GM20431 (cell line): ENCODE measurements around the gene BTLA.
"Not testable (repeated sequence)": the region's sequence is repeated elsewhere in the genome, so short reads cannot be mapped to it uniquely, and the experiment has no call there.

Experiments
- in situ Hi-C: fragments of 300-500 bp; cut with MseI, MboI; formaldehyde crosslinking; loops from one replicate; pipeline ENCODE4 v1.15.0; 2020; ENCODE audit warnings: low sequenced_read_pairs; ENCODE audit not compliant: unreplicated experiment

The BTLA gene

GRCh38 chr3:112460519-112461195 is 38.6 kb downstream of the BTLA start:
- in situ Hi-C loops, result no loop called here

GRCh38 chr3:112459750-112460149 is 39.5 kb downstream of the BTLA start:
- in situ Hi-C loops, result no loop called here

GRCh38 chr3:112456147-112456546 is 43.1 kb downstream of the BTLA start:
- in situ Hi-C loops, result no loop called here

DNA sequence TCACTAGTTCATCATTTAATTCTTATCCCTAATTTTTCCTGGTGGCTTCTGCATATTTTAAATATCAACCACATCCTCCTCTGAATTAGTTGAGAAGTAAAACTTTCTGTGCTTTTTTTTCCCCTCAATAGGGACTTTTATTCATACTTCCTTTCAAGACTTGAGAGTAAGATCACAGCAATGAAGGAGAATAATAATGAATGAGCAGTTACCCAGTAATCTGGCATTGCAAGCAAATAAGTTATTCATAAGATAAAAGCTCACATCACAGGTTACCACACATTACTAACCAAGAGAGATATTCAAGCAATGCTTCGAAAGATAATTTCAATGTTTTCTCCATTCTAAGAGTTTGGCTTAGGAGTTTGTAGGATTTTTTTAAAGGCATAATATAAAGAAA is 50.3 kb downstream of the BTLA start:
- in situ Hi-C loops, result no loop called here

DNA sequence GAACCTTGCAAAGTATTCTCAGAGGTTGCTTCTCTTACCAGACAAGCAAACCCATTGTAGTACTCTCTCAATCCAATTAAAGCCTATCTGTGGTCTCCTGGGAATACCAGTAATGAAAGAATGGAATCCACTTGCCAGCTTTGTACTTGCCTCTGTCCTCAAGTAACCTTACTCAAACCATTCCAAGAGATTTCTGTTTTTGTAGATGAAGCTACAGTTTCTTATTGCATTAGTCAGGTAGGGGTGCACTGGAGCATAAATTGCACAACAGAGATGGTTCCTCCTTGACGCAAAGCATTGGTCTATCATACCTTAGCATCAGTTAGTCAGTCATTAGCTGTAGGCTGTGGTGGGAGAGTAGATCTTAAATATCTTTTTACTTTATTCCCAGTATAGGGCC is 52.9 kb downstream of the BTLA start:
- in situ Hi-C loops, result no loop called here

- in situ Hi-C loops, result no loop called here
Observed at GRCh38 chr3:112445839-112446238, 53.4 kb downstream of the BTLA start.

- in situ Hi-C loops, result no loop called here
Observed at GRCh38 chr3:112437146-112438022, 61.9 kb downstream of the BTLA start.

DNA sequence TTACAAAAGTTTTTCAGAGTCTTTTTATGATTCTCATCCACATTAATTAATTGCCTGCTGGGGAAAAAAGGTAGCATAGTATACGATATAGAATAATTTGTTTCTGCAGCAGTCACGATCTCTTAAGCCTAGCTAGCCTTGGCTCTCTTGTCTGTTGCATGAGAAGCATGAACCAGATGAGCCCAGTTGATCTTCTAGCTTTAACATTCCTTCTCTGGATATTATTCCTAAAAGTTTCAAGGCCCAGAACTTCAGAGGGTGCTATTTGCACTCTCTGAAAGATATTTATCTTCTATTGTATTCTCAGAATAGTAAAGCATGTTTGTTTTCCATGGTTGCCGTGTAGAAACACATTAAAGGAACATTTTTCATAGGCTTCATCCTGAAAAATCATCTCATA is 69.3 kb downstream of the BTLA start:
- in situ Hi-C loops, result no loop called here

GRCh38 chr3:112427123-112427522 is 72.1 kb downstream of the BTLA start:
- in situ Hi-C loops, result no loop called here

- in situ Hi-C loops, result no loop called here
Observed at GRCh38 chr3:112425858-112426750, 73.2 kb downstream of the BTLA start.

DNA sequence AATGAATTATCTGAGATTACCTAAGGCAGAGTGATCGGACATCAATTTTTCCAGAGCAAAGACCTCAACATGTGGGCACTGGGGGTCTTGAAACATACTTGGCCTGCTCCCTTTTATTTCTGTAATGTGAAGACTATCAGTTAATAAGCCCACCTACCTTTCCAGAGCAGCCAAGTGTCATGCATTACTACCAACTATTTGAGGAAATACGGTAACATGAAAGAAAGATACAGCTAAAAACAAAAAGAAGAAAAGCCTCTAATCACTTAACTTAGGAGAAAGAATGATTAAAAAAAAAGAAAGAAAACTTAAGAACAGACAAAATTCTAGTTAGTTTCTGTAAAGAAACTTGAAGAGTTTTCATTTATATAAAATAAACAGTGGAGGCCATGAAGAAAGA is 73.9 kb downstream of the BTLA start:
- in situ Hi-C loops, result no loop called here

- in situ Hi-C loops, result no loop called here
Observed at GRCh38 chr3:112424394-112424793, 74.9 kb downstream of the BTLA start.

- in situ Hi-C loops, result not testable (repeated sequence)
Observed at GRCh38 chr3:112422921-112423320, 76.4 kb downstream of the BTLA start.

DNA sequence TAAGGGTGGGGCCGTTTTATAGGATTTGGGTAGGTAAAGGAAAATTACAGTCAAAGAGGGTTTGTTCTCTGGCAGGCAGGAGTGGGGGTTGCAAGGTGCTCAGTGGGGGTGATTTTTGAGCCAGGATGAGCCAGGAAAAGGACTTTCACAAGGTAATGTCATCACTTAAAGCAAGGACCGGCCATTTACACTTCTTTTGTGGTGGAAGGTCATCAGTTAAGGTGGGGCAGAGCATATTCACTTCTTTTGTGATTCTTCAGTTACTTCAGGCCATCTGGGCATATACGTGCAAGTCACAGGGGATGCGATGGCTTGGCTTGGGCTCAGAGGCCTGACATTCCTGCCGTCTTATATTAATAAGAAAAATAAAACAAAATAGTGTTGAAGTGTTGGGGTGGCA is 80.7 kb downstream of the BTLA start:
- in situ Hi-C loops, result not testable (repeated sequence)

- in situ Hi-C loops, result no loop called here
Observed at GRCh38 chr3:112417696-112418318, 81.5 kb downstream of the BTLA start.

- in situ Hi-C loops, result no loop called here
Observed at GRCh38 chr3:112416391-112417212, 82.7 kb downstream of the BTLA start.

- in situ Hi-C loops, result no loop called here
Observed at GRCh38 chr3:112415390-112415789, 83.9 kb downstream of the BTLA start.
